Activated CD4-positive, alpha-beta T cell treated with anti-CD3 and anti-CD28 coated beads for 24 hours (primary cell): ENCODE data around the gene EMX1.

ENCODE experiments used
- DNase-seq, 2 donors: peaks; one replicate each; pipeline ENCODE4 v3.0.0-alpha.2; 2020; ENCODE audit warnings: low read depth in 2 of 2

EMX1 gene

DNA sequence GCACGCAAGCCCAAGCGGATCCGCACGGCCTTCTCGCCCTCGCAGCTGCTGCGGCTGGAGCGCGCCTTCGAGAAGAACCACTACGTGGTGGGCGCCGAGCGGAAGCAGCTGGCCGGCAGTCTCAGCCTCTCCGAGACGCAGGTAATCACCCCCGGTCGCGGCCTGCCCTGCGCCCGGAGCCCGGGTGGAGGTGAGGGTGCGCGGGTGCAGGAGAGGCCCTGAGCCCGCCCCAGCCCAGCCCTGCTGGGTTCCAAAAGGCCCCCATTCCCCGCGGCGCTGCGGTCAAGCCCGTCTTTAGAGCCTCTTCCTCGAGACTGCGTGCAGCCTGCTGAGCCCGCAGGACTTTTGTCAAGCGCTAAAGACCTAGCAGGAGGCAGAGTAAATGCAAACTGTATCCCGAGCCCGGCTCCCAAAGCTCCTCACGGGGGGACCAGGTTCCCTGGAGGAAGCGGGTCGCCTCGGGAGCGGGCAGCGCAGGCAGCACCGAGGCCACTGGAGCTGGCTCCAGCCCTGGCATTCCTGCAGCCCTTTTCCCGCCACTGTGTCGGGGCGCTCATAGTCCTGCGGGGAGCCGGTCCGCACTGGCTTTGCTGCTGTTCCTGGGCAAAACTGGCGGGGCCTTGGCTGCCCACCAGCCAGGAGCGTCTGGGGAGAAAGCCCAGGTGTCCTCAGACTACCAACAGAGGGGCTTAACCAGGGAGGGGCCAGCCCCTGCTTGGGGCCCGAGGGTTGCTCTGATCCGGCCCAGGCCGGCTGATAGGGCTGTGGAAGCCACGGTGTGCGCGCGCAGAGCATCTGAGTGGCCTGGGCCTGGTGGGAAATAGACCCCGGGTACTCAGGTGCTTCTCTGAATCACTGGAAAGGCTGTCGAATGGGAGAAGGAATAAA, 7.3 kb downstream of the EMX1 start:
- DNase-seq, result no peak

GRCh38 chr2:72925328-72925943, 8.1 kb downstream of the EMX1 start:
- no peak for DNase-seq

DNA sequence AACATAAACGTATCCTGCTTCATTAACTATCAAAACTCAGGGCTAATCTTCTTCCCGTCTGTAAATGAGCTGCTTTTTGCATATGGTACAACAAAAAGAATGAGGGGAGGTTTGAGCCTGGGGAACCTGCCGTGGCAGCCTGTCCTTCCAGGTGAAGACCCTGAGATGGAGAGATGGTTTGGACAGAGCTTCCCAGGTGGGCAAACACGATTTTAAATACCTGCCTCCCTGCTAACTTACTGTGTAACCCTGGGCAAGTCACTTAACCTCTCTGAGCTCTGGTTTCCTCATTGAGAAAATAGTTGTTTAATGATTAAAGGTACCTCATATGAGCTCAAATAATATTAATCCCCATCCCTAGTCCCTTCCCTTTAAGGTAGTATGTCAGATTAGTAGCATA, 9.0 kb downstream of the EMX1 start:
- no peak for DNase-seq

GRCh38 chr2:72926811-72927465, 9.6 kb downstream of the EMX1 start:
- no peak for DNase-seq

DNA sequence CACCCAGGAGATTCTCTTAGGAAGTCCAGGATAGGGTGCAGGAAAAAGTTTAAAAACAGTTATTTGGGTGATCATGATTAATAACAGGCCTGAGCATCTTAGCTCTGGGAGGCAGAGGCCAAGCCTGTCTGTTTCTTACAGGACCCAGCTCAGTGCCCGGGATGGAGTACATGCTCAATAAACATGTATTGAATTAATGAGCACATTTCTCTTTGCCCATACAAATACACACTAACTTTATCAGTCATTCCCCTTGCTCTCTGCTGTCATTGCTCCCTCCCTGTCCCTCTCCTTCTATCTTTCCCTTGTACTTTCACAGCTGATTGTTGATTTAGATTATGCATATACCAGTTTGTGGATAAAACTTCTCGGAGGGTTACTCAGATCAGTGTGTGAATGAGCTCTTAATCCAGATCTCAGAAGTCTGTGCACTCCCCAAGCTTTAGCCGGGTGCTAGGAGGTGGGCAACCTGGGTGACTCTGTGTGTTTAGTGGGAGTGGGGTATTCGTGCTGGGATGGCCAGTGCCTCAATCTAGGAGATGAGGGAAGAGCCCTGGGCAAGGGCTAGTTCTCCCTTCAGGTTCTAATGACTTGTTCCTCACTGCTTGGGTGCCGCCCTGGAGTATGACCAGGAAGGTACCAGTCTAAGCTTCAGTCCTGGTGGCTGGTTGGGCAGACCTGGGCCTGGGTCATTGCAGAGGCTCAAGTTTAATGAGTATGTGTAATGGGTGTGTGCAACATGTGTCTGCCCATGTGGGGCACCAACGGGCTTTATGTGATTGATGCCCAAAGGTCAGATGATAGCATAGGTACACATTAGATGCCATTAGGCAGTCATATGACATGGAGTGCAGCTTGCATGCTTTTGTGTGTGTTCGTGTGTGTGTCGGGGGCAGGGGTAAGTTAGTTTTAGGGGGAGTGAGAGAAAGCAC, 10.6 kb downstream of the EMX1 start:
- DNase-seq, result no peak

GRCh38 chr2:72929010-72929409, 11.7 kb downstream of the EMX1 start:
- DNase-seq, result no peak

DNA sequence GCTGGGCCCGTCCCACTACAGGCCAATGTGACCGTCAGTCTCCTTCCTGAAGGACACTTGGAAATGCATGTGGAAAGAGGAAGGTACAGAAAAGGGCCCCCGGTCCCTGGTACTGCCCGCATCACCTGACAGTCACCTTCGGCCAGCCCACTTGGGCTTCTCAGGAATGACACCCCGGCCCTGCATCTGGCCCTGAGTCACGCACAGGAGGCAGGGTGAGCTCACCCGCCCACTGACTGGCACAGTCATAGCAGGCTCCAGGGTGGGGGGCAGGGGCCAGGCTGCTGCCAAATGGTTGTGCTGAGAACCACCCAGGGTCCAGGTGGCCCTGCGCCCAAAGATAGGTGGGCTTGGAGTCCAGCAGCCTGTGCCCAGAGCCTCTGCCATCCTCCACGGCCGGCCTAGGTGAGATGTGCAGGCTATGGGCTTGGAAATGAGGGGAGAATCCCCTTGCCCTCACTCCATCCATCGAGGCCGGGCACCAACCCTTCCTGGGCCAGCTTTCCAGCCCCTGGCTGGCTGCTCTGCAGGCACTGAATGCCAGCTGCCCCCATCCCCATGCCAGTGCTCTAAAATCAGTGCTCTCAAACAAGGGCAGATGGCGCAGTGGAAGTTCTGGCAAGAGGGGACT, 14.1 kb downstream of the EMX1 start:
- DNase-seq, result no peak

GRCh38 chr2:72932045-72932740, 14.9 kb downstream of the EMX1 start:
- DNase-seq, result no peak

DNA sequence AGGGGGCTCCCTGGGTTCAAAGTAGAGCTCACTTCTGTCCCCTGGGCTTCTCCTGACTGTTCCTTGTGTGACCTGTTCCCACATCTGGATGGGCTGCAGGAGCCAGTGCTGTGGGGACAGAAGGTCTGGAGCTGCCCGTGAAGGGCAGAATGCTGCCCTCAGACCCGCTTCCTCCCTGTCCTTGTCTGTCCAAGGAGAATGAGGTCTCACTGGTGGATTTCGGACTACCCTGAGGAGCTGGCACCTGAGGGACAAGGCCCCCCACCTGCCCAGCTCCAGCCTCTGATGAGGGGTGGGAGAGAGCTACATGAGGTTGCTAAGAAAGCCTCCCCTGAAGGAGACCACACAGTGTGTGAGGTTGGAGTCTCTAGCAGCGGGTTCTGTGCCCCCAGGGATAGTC, 15.5 kb downstream of the EMX1 start:
- no peak for DNase-seq

DNA sequence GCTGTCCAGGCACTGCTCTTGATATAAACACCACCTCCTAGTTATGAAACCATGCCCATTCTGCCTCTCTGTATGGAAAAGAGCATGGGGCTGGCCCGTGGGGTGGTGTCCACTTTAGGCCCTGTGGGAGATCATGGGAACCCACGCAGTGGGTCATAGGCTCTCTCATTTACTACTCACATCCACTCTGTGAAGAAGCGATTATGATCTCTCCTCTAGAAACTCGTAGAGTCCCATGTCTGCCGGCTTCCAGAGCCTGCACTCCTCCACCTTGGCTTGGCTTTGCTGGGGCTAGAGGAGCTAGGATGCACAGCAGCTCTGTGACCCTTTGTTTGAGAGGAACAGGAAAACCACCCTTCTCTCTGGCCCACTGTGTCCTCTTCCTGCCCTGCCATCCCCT, 15.9 kb downstream of the EMX1 start:
- DNase-seq, result no peak

- DNase-seq, result no peak
These were observed 16.4 kb downstream of the EMX1 start for GRCh38 chr2:72933646-72934151.

DNA sequence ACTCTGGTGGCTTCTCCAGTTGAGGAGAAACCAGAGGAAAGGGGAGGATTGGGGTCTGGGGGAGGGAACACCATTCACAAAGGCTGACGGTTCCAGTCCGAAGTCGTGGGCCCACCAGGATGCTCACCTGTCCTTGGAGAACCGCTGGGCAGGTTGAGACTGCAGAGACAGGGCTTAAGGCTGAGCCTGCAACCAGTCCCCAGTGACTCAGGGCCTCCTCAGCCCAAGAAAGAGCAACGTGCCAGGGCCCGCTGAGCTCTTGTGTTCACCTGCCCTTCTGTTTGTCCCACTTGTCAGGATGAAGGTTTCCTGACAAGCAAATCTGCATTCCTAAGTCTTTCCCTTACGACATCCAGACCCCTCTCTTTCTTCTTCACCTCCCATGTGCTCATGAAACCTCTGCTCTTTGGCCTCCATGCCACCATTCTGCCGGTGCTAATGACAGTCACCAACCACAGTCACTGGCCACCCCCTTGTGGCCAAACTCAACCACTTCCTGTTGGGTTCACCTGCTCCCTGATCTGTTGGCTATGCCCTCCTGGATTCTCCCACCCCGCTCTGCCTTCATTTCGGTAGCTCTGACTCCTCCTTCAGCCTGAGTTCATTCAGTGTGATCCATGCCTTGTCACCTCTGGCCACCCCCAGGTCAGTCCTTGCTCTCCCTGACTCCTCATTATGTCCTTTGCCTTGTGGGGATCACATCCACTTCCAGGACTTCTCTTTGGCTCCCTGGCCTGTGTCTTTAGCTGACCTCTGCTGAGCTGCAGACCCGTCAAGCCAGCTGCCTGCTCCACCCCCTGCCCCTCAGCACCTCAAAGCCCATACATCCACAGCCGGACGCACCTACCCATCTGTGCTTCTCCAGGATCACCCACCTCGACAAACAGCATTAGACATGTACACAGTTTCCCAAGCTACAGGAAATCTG, 17.6 kb downstream of the EMX1 start:
- no peak for DNase-seq

GRCh38 chr2:72935611-72935957, 18.3 kb downstream of the EMX1 start:
- DNase-seq, result no peak

GRCh38 chr2:72936660-72937355, 19.5 kb downstream of the EMX1 start:
- DNase-seq, result no peak

GRCh38 chr2:72937356-72937669, 20.0 kb downstream of the EMX1 start:
- DNase-seq, result no peak

- no peak for DNase-seq
These were observed 21.1 kb downstream of the EMX1 start for GRCh38 chr2:72938455-72938854.

GRCh38 chr2:72940361-72940760, 23.0 kb downstream of the EMX1 start:
- DNase-seq, result no peak

GRCh38 chr2:72940786-72941185, 23.5 kb downstream of the EMX1 start:
- DNase-seq, result no peak

DNA sequence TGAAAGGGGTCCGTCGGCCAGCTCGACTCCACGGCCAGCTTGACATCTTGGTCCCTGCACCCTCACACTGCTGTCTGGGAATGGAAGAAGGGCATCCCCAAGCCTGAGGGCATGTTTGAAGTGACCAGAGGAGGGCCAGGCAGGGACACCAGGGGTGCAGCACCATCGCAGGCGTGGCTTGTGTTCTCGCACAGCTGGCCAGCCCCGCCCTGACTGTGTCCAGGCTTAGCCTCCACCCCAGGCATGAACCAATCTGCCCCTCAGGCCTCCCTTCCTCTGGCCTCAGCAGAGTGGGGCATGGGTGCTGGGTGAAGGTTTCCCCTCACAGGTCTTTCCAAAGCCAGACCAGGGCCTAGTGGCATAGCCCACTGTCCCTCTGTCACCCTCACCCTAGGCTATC, 25.0 kb downstream of the EMX1 start:
- DNase-seq, result no peak
